Fibroblast of skin of scalp (primary cell): ENCODE results near the gene C9orf153.
"Not testable (repeated sequence)": the region's sequence is repeated elsewhere in the genome, so short reads cannot be mapped to it uniquely, and the experiment has no call there.

ENCODE experiments used
- DNase-seq: peaks from one replicate; pipeline ENCODE4 v3.0.0-alpha.2; 2013

The C9orf153 gene

DNA sequence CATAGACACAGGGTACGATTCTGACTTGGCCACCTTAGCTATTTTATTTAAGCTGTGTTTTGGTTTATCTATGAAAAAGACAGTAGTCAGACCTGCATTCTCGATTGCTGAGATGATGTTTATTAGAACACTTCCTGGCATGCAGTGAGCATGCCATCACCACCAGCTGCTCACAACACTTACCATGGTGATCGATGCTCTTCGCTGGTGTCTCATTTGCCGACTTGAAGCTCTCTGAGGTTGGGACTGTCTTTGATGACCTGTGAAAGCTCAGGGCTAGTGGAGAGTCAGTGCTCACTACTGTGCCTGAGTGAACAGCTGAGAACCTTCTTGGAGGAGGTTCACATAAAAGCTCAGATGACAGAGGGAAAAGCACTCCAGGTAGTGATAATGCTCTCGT, 4.4 kb upstream of the C9orf153 start:
- no peak for DNase-seq

DNA sequence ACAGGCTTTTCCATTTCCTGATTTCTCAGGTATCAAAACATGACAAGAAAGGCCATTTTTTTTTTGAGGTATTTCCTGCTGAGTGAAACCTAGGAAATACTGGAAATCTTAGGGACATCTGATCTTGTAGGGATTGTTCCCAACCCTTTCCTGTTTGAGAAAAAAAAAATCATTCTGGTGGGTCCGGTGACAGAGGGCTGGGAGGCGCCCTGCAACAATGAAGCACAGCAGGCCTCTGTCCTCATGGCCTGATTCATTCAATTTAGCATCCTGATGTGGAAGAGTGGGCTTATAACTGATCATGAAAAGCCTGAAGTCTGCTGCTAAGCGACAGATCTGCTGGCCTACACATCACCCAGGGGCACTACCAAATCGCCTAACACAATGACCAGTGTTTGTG, 3.0 kb upstream of the C9orf153 start:
- no peak for DNase-seq

DNA sequence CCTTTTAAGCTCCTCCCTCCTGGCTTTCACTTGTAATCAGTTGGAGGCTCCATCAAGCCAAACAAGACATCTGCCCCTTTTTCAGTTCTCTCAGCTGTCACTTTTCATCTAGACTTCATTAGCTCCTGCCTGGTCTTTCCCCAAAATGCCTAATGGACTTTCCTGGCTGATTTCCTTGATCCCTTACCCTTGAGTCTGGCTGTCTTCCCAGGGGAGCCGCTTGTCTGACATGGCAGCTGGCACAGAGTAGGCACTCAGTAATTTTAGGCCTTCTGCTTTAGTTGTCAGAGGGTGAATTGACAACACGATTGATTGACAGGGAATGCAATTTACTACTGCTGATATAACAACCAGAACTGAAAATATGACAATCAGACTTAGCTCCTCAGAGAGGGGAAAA, 2.1 kb downstream of the C9orf153 start:
- no peak for DNase-seq

DNA sequence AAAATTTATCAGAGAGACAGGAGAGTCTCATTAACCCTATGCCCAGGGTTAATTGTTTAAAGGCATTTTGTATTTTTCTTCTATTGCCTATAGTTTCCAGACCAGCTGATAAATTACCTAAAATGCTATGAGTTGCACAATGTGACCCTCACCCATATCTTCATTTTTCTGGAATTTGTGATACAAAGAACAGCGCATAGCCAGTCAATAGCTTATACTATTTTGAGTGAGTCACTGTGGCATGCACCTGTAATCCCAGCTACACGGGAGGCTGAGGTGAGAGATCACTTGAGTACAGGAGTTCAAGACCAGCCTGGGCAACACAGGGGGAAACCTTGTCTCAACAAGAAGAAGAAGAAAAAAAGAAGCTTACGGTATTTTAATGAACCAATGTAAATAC, 2.8 kb downstream of the C9orf153 start:
- no peak for DNase-seq

DNA sequence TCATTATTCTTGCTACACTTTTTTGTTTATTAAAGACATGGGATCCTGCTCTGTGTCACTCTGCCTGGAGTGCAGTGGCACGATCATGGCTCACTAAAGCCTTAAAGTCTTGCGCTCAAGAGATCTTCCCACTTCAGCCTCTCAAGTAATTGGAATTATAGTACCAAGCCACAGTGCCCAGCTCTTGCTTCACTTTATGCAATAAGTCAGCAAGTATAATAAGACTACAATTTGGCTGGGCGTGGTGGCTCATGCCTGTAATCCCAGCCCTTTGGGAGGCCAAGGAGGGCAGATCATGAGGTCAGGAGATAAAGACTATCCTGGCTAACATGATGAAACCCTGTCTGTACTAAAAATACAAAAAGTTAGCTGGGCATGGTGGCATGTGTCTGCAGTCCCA, 5.9 kb downstream of the C9orf153 start:
- DNase-seq, result no peak

DNA sequence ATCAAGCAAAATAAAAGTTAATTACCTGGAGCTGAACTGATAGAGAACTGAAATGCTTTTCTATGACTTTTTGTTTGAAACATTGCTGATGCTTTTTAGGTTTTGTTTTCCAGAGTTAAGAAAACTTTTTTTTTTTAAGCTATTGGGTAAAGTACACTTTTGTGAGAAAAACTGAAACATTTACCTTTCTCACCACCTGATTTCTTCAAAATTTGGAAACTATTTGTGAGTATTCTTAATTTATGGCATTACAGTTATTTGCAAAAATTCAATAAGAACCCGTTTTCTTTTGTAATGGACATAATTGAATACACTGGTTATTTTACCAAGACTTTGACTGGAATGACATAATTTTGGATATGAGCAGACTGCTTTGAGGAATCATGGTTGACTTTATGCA, 6.6 kb downstream of the C9orf153 start:
- DNase-seq, result no peak

DNA sequence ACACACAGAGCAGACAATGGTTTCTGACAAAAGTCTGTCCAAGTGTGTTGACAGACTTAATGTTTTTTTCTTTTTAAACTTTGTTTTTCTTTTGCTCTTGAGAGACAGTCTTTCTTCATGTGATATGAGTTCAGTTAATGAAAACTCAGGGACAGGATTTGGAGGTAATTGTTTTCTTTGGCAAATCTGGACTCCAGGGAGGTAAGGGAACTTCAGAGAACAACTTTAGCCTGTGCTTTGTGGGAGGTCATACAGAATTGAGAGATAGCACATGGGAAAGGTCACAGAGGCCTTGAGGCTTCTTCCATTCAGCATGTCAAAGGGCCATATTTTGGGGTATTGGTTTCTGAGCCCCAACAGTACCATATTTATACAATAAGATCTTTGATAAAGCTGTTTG, 9.3 kb downstream of the C9orf153 start:
- no peak for DNase-seq

DNA sequence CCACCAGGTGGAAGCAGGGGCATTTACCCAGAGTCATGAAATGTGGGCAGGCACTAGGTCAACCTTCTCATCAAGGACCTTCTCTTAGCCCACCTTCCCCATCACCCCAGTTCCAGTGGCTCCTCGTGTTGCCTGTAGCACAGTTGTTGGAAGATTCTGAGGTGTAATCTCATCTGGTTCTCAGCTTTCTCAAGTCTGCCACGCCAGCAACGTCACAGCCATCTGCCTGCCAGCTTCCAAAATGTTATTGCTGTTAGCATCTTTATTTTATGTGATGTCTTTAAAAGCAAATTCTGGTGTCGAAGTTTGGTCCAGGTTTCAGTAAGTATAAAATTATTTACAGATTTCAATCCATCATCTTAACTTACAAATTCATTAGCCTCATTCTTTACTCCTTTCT, 10.7 kb downstream of the C9orf153 start:
- no peak for DNase-seq

DNA sequence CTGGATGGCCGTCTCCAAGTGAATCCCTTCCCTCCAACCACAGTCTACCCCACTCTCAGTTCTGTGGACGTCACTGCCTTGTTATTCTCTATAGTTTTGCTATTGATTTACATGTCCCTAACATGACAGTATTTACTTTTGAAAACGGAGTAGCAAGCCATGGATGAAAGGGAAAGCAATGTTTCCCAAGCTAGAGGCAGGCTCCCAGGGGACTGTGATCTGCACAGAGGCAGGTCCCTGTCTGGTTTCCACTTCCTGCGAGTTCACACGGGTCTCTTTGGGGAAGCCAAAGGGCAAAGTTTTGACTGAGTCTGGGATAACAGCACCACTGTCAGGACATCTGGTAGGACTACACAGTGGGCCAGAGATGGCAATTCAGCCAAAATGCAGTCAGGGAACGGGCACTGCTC, 12.7 kb downstream of the C9orf153 start:
- peak; percentile 30 for DNase-seq

DNA sequence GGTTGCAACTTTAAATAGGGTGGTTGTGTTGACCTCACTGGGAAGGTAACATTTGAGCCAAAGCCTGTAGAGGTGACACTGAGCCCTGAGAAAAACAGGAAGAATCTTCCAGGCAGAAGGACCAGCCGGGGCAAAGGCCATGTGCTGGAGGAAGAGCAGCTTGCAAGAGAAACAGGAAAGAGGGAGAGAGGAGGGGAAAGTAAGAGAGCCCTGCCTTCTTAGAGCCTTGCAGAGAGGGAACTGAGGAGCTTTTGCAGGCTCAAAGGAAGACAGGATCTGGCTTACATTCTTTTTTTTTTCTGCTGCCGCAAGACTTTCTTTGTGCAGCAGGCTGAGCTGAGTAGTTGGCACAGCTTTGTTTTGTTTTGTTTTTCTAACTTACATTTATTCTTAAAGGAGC, 17.4 kb downstream of the C9orf153 start:
- no peak for DNase-seq

DNA sequence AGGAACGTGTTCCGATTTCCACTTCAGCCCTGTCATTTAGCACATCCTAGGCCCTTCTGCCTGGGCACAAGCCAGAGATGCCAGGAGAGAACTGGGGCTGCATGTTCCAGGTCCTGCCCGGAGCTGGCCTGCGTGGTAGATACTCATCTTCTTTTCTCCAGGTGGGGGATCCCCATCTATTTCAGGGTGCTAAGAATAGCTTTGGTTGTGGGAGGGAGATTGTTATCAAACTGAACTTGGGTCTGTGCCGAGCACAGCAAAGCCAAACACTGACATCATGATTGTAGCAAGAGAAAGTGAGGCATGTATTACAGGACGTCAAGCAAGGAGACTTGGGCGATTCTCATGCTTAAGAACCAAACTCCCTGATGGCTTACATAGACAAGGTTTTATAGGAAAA, 18.2 kb downstream of the C9orf153 start:
- DNase-seq, result no peak

DNA sequence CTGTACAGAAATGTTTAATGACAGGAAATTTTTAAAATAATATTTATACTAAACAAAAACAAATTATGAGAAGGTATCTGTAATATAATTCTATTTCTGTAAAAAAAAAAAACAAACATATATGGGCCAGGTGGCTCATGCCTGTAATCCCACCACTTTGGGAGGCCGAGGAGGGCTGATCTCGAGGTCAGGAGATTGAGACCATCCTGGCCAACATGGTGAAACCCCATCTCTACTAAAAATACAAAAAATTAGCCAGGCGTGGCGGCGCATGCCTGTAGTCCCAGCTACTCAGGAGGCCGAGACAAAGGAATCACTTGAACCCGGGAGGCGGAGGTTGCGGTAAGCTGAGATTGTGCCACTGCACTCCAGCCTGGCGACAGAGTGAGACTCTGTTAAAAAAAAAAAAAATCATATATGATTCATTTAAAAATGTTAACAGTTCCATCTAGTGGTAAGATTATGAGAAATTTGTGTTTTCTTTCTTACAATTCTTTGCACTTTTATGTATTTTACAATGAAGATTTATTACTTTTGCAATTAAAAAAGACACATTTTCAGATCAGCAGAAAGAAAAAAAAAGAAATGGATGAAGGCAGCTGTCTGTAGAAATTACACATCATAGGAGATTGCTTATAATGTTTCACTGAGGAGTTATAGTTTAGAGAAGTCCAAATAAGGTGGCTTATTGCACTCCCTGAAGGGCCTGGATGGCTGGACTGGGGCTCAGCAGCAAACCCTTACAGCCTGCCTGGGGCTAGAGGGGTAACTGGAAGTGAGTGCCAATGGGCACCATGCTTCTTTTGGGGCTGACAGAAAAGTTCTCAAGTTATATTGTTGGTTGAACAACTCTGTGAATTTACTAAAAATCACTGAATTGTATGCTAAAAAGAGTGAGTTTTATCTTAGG, 20.3 kb downstream of the C9orf153 start:
- DNase-seq, result no peak

DNA sequence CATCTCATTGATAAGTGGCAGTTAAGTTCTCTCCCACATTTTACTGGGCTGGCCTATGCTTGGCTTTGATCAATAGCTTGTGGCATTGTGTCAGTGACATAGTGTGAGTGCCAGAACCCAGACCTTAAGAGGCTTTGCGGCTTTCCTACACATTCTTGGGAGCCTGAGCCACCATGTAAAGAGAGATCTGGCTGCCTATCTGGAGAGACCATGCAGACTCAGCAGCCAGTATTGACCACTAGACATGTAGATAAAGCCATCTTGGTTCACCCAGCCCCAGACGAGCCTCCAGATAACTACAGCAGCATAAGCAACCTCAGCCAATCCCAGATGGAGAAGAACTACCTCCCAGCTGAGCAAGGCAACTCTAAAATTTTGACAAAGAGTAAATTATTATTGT, 28.6 kb downstream of the C9orf153 start:
- DNase-seq, result no peak

DNA sequence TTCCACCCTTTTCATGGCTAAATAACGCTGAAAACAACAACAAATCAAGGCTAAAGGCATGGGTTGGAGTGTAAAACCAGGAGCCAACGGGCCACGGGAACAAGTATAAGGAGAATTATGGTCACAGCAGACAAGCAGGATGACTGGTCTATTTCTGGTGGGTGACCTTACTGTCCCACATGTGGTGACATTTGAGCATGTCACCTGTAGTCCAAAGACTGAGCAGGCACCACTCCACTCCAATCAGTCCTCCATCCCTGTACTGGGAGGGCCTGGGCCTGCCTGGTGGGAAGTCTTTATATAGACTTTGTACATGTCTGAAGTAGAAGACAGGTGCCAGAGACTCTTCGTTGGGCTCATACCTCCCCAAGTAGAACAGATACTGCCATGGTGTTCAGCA, 36.8 kb downstream of the C9orf153 start:
- DNase-seq, result no peak

DNA sequence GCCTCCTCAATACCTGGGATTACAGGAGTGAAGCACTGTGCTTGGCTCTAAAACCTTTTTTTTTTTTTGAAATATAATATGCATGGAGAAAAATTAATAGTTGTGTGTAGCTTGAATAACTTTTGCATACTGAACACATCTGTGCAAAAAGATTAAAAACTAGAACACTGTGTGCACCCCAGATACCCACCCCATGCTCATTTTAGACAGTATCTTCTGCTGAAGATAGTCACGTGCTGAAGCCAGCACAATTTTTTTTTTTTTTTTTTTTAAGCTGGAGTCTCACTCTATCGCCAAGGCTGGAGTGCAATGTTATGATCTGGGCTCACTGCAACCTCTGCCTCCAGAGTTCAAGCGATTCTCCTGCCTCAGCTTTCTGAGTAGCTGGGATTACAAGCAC, 39.9 kb downstream of the C9orf153 start:
- DNase-seq, result no peak

DNA sequence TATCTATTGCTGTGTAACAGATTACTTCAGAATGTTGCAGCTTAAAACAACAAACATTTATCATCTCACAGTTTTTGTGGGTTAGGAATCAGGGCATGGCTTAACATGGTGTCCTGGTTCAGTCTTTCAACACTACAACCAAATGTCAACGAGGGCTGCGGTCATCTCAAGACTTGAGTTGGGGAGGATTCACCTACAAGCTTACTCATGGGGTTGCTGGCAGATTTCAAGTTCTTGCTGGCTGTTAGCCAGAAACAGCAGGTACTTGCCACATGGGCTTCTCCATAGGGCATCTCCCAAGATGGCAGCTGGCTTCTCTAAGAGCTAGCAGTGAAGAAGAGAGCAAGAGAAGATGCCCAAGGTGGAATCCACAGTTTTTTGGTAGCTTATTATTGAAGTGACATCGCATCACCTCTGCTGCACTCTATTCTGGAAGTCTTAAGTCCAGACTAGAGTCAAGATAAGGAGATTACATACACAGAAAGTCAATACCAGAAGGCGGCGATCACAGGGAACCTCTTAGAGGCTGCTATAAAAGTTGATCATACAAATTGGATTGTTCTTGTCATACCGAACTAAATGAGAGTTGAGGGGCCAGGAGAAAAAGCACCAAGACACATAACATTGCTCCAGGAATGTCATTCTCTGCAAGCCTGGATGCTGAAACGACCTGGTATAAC, 42.2 kb downstream of the C9orf153 start:
- DNase-seq, result no peak

DNA sequence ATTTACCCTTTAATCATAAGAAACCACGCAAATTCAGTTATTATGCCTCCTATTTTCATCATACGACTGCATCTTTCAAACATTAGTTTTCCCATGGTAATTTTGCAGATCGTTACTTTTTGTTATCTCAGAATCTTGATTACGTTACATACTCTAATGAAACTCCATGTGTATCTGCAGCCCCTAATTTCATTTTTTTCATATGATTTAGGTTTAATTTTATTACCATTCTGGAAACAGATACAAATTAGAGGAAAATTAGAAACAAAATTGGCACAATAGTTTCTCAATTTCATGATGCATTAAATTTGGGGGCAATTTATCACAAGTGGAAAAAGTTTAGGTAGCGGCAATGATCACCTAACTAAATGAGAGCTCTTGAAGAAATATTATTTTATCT, 52.3 kb downstream of the C9orf153 start:
- DNase-seq, result no peak

DNA sequence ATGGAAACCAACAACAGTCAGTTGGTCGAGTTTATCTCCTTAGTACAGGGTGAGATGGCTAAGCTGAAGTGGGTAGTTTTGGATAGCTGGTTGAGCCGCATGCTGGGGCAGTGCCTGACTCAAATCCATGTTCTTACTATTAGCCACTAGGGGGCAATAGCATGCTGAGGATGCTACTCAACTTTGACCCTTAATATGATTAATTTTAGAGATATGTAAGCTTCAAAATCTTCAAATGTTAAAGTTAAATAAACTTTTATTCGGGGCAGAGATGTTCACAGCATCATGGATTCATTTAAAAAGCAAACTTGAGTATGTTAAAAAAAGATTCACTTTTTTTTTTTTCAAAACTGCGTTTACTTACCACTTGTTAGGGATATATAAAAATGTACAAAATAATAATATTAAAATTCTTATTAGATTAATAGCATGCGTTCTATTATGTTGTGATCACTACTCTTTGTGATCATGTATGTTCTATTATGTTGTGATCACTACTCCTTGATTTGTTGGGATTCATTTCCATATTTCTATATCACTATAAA, 57.0 kb downstream of the C9orf153 start:
- peak; percentile 63 for DNase-seq

DNA sequence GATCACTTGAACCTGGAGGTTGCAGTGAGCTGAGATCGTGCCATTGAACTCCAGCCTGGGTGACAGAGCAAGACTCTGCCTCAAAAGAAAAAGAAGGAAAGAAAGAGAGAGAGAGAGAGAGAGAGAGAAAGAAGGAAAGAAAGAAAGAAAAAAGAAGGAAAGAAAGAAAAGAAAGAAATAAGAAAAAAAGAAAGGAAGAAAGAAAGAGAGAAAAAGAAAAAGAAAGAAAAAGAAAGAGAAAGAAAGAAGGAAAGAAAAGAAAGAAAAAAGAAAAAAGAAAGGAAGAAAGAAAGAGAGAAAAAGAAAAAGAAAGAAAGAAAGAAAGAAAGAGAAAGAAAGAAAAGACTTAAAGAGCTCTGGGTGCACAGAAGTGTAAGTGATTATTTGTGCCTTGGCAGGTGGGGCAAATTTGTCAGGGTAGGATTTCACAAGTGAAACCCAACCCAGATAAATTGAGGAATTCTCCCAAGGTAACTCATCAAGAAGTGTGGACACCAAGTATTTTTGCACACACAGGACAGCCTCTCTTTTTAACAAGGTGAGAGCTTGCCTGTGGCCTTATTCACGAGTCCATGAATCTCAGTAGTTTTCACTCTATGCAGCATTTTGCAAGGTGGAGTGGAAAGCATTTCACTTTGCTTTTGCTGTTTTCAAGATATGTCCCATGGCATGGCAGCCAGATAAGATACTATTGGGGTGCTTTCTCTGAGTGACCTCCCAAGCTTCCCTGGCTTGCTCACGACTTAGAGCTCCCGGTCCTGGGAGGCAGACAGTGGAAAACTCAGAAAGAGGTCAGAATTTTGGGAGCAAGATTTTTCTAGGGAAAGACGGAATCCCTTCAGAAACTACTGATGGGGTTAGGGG, 57.8 kb downstream of the C9orf153 start:
- DNase-seq, result no peak

DNA sequence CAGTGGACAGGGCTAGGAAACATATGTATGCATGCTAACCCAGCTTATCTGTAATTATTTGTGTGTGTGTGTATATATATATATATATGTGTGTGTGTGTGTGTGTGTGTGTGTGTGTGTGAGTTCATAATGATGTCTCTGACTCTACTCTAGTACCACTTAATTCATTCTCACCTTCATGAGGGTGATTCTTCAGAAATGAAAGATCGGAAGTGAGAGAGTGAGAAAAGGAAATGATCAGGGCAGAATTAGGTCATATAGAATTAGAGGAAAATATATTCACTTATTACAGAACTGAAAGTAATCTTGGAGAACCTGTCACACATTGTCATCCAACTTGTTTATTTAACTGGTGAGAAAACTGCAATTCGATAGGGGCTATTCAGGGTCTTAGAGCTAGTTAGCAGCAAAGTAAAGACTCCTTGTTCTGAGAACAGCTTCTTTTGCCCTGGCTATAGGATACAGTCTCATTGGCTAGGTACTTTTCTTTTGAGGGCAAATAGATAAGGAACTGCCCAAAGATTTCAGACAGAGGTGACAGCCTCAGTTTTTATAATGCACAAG, 58.8 kb downstream of the C9orf153 start:
- DNase-seq, result no peak

DNA sequence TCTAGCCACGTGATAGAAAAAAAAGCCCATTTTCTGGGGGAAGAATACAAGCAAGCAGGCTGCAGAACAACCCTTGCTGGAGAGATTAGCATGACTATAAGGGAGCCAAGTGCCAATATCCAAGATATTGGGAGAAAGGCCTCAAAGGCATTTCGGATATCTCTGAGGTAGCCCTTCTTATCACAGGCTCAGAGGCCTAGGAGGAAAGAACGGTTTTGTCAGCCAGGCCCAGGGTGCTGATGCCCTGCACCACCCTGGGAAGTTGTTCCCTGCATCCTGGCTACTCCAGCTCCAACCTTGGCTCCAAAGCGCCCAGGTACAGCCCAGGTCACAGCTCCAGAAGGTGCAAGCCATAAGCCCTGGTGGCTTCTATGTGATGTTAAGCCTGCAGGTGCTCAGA, 66.4 kb downstream of the C9orf153 start:
- no peak for DNase-seq

DNA sequence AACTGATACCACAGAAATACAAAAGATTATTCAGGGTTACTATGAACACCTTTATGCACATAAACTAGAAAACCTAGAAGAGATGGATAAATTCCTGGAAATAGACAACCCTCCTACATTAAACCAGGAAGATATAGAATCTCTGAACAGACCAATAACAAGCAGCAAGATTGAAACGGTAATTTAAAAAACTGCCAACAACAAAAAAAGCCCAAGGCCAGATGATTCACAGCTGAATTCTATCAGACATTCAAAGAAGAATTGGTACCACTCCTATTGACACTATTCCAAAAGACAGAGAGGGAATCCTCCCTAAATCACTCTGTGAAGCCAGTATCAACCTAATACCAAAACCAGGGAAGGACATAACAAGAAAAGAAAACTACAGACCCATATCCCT, 68.8 kb downstream of the C9orf153 start:
- not testable (repeated sequence) for DNase-seq

DNA sequence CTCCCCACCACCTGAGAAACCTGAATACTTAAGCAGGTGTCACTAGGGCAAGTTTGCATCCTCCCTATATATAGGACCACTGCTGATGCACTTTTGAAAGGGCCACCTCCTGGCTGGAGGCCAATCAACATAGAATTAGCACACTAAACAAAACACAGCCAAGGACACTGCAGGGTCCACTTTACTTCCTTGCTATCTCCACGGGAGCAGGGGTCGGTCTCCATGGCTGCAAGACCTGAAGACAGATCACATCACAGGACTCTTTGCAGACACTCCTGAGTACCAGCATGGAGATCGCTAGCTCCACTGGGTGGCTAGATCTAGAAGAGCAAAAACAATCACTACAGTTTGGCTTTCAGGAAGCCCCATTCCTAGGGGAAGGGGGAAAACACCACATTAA, 72.3 kb downstream of the C9orf153 start:
- no peak for DNase-seq
